ENCODE measurements around the gene LHFPL3. TPM values are rescaled to one million over a fixed set of nuclear protein-coding genes. Genes with fewer than 3 reads are reported as not detected.

Gene LHFPL3
- total and polyA plus RNA-seq, 2 experiments from 2014 or later: 0.24 TPM; not detected in 1

- TF ChIP-seq STAT1 (IDR thresholded peaks at IDR 0.05; ENCODE audit: unreplicated experiment) (no peak), ZNF331 (CRISPR knock-in tag; IDR thresholded peaks at IDR 0.05; ENCODE audit: low read depth) (no peak), EZH2phosphoT487 (IDR thresholded peaks at IDR 0.05; ENCODE audit: unreplicated experiment) (no peak)
Measured at GRCh38 chr7:104603957-104604356, 275.6 kb downstream of the LHFPL3 start (continued).

GRCh38 chr7:104604706-104605105 is 276.3 kb downstream of the LHFPL3 start:
- no peaks in the 10 kb centered on the region for H3F3A ChIP-seq (replicated peaks; ENCODE audit: low read depth)
- H3K4me2 ChIP-seq: no peak overlapping the region
- H3K4me3 Mint-ChIP-seq: no peak overlapping the region
- H3K27me3 ChIP-seq (ENCODE audit: insufficient read depth): no peaks in the 10 kb centered on the region
- no peak overlapping the region for H2AFZ ChIP-seq
- TF ChIP-seq CREB1 (CRISPR knock-in tag; IDR thresholded peaks at IDR 0.05; ENCODE audit: low read depth): no peak
- no peaks in the 10 kb centered on the region for H3K27me3 Mint-ChIP-seq (ENCODE audit: insufficient read depth, low read depth, poor library complexity)
- H3K79me2 ChIP-seq (replicated peaks; ENCODE audit: insufficient read depth): no peaks in the 10 kb centered on the region
- ATAC-seq (no peak), DNase-seq (ENCODE audit: low spot score) (no peak)
- no peaks in the 10 kb centered on the region for H3K36me3 ChIP-seq (ENCODE audit: insufficient read depth)
- no peak overlapping the region for H3K27ac ChIP-seq (ENCODE audit: low read depth)
- no peaks in the 10 kb centered on the region; the same call in 2 of the 3 replicates for H3K9me3 Mint-ChIP-seq
- H4K20me1 ChIP-seq (replicated peaks; ENCODE audit: insufficient read depth): no peaks in the 10 kb centered on the region
- no peak overlapping the region for H3K27ac Mint-ChIP-seq
- H3K4me1 ChIP-seq (ENCODE audit: insufficient read depth): no peaks in the 10 kb centered on the region; the same call in 1 of the 2 replicates
- H3K4me1 Mint-ChIP-seq: no peaks in the 10 kb centered on the region
- no peaks in the 10 kb centered on the region for H3K36me3 Mint-ChIP-seq (ENCODE audit: low read depth)
- 0 out of 2 replicates have a peak, but pooled peaks cover 5% of the 10 kb centered on the region for H3K9me2 ChIP-seq (ENCODE audit: insufficient read depth)
- H3K4me3 ChIP-seq: no peak overlapping the region

DNA sequence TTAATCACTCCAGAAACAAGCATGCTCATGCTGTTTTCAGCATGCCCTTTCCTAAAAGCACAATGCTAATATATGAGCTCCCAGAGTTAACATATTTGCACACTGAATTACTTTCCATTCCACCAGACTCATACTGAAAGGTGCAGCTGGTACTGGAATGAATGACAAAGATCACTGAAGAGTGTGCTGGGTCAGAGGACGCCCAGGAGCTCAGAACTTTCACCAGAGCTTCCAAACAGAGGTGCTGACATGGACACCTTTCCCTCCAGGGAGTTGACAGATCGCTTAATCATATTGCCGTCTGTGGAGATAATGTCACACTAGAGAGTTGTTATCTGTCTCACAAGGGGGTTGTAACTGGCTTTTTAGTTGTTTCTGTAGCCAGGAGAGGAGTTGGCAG is 292.9 kb downstream of the LHFPL3 start:
- Mint-ChIP-seq H3K4me3 (no peak overlapping the region), H3K27ac (no peak overlapping the region), H3K36me3 (ENCODE audit: low read depth) (no peaks in the 10 kb centered on the region), H3K9me3 (no peaks in the 10 kb centered on the region), H3K27me3 (ENCODE audit: insufficient read depth, low read depth, poor library complexity) (no peaks in the 10 kb centered on the region), H3K4me1 (no peaks in the 10 kb centered on the region)
- Histone ChIP-seq H3F3A (replicated peaks; ENCODE audit: low read depth) (no peaks in the 10 kb centered on the region), H3K27ac (ENCODE audit: low read depth) (no peak overlapping the region), H3K27me3 (ENCODE audit: insufficient read depth) (no peaks in the 10 kb centered on the region), H3K4me3 (no peak overlapping the region), H3K79me2 (replicated peaks; ENCODE audit: insufficient read depth) (no peaks in the 10 kb centered on the region), H3K4me1 (ENCODE audit: insufficient read depth) (no peaks in the 10 kb centered on the region), H3K9me2 (ENCODE audit: insufficient read depth) (peaks cover 9% of the 10 kb centered on the region; the same call in 1 of the 2 replicates), H3K36me3 (ENCODE audit: insufficient read depth) (no peaks in the 10 kb centered on the region), H4K20me1 (replicated peaks; ENCODE audit: insufficient read depth) (no peaks in the 10 kb centered on the region), H3K4me2 (no peak overlapping the region), H2AFZ (no peak overlapping the region)
- TF ChIP-seq EZH2 (IDR thresholded peaks at IDR 0.05; ENCODE audit: low read depth, unreplicated experiment) (no peak), CREB1 (CRISPR knock-in tag; IDR thresholded peaks at IDR 0.05; ENCODE audit: low read depth) (no peak), ZNF114 (CRISPR knock-in tag; IDR thresholded peaks at IDR 0.05) (no peak), ZNF331 (CRISPR knock-in tag; IDR thresholded peaks at IDR 0.05; ENCODE audit: low read depth) (no peak), STAT1 (IDR thresholded peaks at IDR 0.05; ENCODE audit: unreplicated experiment) (no peak), NANOG (IDR thresholded peaks at IDR 0.05; ENCODE audit: borderline replicate concordance) (no peak), CTCF (conservative IDR thresholded peaks at IDR 0.05; ENCODE audit: low read depth in 2 of 2) (no peak), ETS1 (IDR thresholded peaks at IDR 0.05) (no peak)
- ATAC-seq (no peak), DNase-seq (ENCODE audit: low spot score) (no peak)
